Neural crest cell (in vitro differentiated cells): ENCODE results near the gene GAS6. TPM values are rescaled to one million over a fixed set of nuclear protein-coding genes. Genes with fewer than 3 reads are reported as not detected.
"Not testable (repeated sequence)": the region's sequence is repeated elsewhere in the genome, so short reads cannot be mapped to it uniquely, and the experiment has no call there.

Source experiments
- DNase-seq: peaks from one replicate; pipeline ENCODE4 v3.0.0; 2021; ENCODE audit warnings: low read depth, mixed read lengths, low spot score
- H3K27ac Mint-ChIP-seq: one replicate; pipeline ENCODE4 v1.8.0; 2021; ENCODE audit warnings: mild to moderate bottlenecking, mixed read lengths; ENCODE audit not compliant: unreplicated experiment
- H3K27me3 Mint-ChIP-seq: 2 replicates; pipeline ENCODE4 v1.8.0; 2021; ENCODE audit warnings: low read depth, mild to moderate bottlenecking, mixed read lengths
- H3K36me3 Mint-ChIP-seq: 2 replicates; pipeline ENCODE4 v1.8.0; 2021; ENCODE audit warnings: low read depth, mild to moderate bottlenecking, mixed read lengths
- H3K4me1 Mint-ChIP-seq: 2 replicates; pipeline ENCODE4 v1.8.0; 2021; ENCODE audit warnings: mixed read lengths
- H3K4me3 Mint-ChIP-seq: one replicate; pipeline ENCODE4 v1.8.0; 2021; ENCODE audit warnings: mild to moderate bottlenecking, mixed read lengths
- H3K9me3 Mint-ChIP-seq: 2 replicates; pipeline ENCODE4 v1.8.0; 2021; ENCODE audit warnings: mixed read lengths
- CTCF ChIP-seq: fragments of 200-600 bp; sonication (generic); conservative IDR thresholded peaks from 2 replicates; pipeline ENCODE4 v1.5.0; 2021; ENCODE audit warnings: antibody characterized with exemption, mild to moderate bottlenecking
- total RNA-seq: library from RNA; stranded (reverse); gene quantifications from 2 replicates; pipeline ENCODE4 v1.2.1, GENCODE V29; 2021

The GAS6 gene
- total RNA-seq, 1 donor from 2014 or later, result 9.0 TPM

- H3K4me3 Mint-ChIP-seq, result no peak overlapping the region
- no peaks in the 10 kb centered on the region for H3K9me3 Mint-ChIP-seq
- H3K4me1 Mint-ChIP-seq, result no peaks in the 10 kb centered on the region
- no peak overlapping the region for H3K27ac Mint-ChIP-seq
- no peaks in the 10 kb centered on the region for H3K36me3 Mint-ChIP-seq
- no peak for TF ChIP-seq CTCF
- no peaks in the 10 kb centered on the region for H3K27me3 Mint-ChIP-seq
- DNase-seq, result no peak
Measured at GRCh38 chr13:113792886-113793717, 70.8 kb downstream of the GAS6 start.

- Mint-ChIP-seq H3K4me1 (no peaks in the 10 kb centered on the region), H3K4me3 (no peak overlapping the region), H3K27ac (no peak overlapping the region), H3K36me3 (no peaks in the 10 kb centered on the region), H3K27me3 (no peaks in the 10 kb centered on the region), H3K9me3 (no peaks in the 10 kb centered on the region)
- TF ChIP-seq CTCF, result no peak
- no peak for DNase-seq
Measured at GRCh38 chr13:113792236-113792770, 71.6 kb downstream of the GAS6 start.

GRCh38 chr13:113791761-113792160 lies 72.1 kb downstream of the GAS6 start:
- Mint-ChIP-seq H3K27ac (no peak overlapping the region), H3K9me3 (no peaks in the 10 kb centered on the region), H3K4me1 (no peaks in the 10 kb centered on the region), H3K4me3 (no peak overlapping the region), H3K27me3 (no peaks in the 10 kb centered on the region), H3K36me3 (no peaks in the 10 kb centered on the region)
- no peak for DNase-seq
- TF ChIP-seq CTCF, result no peak

- no peak overlapping the region for H3K27ac Mint-ChIP-seq
- no peaks in the 10 kb centered on the region for H3K27me3 Mint-ChIP-seq
- no peak for TF ChIP-seq CTCF
- no peaks in the 10 kb centered on the region for H3K36me3 Mint-ChIP-seq
- no peak overlapping the region for H3K4me3 Mint-ChIP-seq
- no peaks in the 10 kb centered on the region for H3K4me1 Mint-ChIP-seq
- no peak for DNase-seq
- no peaks in the 10 kb centered on the region for H3K9me3 Mint-ChIP-seq
Measured at GRCh38 chr13:113791226-113791625, 72.7 kb downstream of the GAS6 start.

- not testable (repeated sequence) for H3K27me3 Mint-ChIP-seq, H3K36me3 Mint-ChIP-seq, H3K4me1 Mint-ChIP-seq, H3K9me3 Mint-ChIP-seq, H3K27ac Mint-ChIP-seq, H3K4me3 Mint-ChIP-seq, DNase-seq
Measured at GRCh38 chr13:113789931-113790330, 73.9 kb downstream of the GAS6 start.

GRCh38 chr13:113789167-113789566 lies 74.7 kb downstream of the GAS6 start:
- H3K27me3 Mint-ChIP-seq, result peaks cover 9% of the 10 kb centered on the region
- TF ChIP-seq CTCF, result no peak
- H3K36me3 Mint-ChIP-seq, result no peaks in the 10 kb centered on the region
- H3K9me3 Mint-ChIP-seq, result peaks cover 4% of the 10 kb centered on the region
- H3K27ac Mint-ChIP-seq, result no peak overlapping the region
- no peak for DNase-seq
- no peak overlapping the region for H3K4me3 Mint-ChIP-seq
- no peaks in the 10 kb centered on the region for H3K4me1 Mint-ChIP-seq
